Dermis blood vessel endothelial cell (primary cell): ENCODE data around the gene MECR. TPM values are rescaled to one million over a fixed set of nuclear protein-coding genes. Genes with fewer than 3 reads are reported as not detected.

Experiments
- DNase-seq: peaks from one replicate; pipeline ENCODE4 v3.0.0; 2010
- total RNA-seq: library from RNA; depleted of rRNA; stranded (reverse); fragments of >200 nt; gene quantifications from 2 replicates; pipeline ENCODE4 v1.2.3, GENCODE V29; 2014

MECR gene
- total RNA-seq, 1 donor from 2014 or later, result 10.6 TPM

DNA sequence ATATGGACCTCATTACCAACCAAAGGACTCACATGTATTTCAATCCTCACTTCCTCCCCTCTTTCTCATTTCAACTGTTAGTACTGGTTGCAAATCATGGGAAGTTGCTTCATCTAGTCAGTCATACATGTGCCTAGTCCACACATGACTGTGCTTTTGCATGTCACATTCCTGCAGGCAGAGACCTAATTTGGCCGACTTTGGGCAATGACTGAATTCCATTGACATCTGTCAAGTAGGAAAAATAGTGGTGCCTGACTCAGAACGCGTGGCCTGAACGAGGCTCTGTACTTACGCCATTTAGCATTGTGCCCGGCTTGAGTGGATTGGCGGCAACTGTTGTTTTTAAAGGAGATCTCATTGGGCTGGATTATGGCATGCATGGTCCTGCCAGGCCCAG lies 23.6 kb upstream of the MECR start:
- no peak for DNase-seq

DNA sequence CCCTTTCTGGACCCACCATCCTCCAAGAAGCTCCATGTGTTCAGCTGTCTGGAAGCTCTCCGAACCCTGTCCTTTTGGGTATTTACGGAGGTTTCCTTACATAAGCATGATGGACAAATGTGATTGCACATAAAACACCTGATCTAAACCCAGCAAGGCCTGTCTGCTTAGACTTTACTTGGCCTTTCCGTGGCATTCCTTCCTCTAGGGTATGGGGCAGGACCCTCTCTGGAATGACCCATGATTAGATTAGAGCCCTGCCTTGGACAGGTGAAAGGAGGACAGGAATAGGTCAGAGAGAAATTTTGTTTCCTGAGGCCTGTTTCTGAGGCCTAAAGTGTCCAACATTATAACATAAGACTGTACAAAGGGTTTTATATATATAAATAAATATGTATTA lies 22.4 kb upstream of the MECR start:
- DNase-seq, result no peak

DNA sequence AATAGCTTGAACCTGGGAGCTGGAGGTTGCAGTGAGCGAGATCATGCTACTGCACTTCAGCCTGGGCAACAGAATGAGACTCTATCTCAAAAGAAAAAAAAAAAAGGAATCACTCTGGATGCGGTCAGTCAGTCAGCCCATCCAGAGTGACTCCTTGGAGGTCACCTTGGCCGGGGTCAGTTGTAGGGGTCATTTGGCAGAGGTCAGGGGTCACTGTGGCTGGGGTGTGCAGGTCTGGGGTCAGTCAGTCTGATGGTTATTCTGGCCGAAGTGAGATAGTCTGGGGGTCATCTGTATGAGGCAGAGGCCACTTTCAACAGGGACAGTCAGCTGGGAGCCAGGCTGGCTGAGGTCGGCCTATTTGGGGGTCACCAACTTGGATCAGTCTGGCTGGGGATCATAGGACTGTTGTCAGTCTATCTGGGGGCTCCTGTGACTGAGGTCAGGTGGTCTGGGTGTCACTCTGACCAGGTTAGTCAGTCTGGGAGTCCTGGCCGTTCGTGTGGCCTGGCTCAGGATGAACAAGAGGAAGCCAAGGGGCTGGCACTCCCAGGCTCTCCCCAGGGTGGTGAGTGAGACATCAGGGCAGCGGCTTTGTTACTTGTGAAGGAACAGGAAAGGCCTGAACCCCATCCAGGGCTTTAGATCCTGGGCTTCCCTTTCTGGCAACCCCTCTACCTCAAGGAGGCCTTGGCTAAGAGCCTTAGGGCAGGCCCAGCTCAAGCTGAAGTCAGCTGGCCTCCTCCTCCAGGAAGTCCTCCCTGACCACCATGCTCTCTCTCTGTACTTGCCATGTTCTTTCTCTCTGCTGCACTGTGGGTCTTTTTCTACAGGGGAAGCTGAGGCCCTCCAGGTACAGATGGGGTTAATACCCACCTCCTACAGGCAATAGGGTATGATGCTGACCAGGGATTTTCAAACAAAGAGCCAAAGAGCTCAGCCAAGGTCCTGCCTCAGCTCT lies 20.7 kb upstream of the MECR start:
- DNase-seq, result no peak

DNA sequence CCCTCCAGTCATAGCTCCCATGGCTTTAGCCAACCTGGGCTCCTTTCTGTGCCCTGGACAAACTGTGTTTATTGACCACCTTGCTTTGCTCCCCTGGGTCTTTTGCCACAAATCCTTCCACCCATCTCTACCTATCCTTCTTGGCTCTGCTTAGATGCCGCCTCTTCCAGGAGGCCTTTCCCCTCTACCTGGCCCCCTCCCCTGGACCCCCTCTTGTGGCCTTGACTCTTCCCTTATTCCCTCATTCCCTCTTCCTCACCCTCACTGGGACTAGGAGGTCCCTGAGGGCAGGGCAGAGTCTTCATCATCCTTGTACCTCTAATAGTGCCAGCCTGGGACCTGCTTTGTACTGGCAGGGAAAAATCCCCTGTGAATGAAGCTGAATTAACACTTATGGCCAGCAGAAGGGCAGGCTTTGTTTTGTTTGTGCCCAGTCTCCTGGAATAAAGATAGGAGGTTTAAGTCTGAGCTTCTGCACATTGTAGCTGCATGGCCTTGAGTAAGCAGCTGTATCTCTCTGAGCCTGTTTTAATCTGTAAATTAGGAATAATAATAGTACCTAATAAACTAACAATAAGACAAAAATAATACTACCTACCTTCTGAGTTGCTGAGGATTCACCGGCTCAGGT lies 19.3 kb upstream of the MECR start:
- DNase-seq, result no peak

DNA sequence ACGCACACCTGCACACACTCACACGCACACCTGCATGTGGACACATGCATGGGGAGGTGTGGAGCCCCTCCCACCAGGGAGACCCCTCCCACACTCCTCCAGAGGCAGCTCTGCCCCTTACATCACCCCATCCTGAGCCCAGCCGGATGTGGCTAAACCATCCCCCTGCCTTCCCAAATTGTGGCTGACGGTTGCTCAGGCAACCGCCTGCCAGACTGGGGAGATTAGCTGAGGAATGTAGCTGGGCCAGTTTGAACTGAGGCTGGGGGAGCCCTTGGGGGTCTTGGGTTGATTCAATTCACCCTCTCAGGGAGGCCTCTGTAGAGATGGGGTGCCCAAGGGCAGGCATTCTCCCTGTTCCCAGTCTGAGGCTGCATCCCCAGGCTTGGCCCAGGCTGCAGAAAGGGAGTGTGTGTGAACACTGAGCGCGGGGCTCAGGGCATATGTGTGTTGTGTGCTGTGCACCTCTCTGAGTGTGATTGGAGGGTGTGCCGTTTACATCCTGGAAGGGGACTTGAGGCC lies 18.5 kb upstream of the MECR start:
- DNase-seq, result no peak

DNA sequence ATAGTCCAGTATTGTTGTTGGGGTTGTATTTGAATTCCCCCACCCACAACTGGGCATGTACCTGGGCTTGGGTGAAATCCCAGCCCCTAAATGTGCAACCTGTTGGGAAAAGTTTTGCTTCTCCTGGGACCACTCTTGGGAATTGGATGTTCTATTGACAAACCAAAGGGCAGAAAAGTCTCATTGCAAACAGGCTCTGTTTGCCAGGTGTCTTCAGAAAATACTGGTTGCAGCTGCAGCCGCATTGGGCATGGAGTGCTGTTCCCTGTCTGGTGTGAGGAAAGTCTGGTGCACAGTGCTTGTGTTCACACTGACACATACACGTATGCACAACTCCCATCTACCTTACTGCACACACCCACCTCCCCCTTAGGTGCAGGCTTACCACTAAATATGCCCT lies 17.7 kb upstream of the MECR start:
- no peak for DNase-seq

DNA sequence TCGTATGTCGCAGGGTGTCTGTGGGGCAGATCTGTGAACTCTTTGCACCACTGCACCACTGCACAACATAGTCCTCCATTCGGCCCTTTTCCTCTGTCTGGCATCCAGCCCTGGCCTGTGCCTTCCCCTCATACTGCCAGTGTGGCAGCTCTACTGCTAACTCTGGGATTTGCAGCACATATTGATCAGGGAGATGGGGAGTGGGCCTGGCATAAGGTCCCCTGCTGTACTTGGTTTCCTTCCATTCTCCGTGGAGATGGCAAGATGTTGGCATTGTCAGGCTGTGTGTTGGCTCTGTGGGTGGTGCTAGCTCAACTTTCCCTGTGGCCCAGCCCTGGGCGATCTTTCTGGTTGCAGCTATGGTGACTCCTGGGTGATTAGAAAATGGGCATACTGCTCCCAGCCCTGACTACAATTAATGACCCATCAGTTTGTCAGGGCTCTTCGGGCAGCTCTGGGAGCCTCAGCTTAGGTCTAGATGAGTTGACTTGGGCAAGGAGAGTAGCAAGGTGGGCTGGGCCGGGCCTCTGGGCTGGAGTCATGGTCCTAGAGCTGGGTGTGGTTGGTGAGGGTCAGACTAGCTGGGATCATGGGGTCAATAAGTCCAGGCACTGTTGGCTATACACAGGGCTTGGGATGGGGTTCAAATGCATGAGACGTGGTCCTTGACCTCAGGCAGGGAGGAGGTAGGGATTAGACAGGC lies 17.0 kb upstream of the MECR start:
- no peak for DNase-seq

DNA sequence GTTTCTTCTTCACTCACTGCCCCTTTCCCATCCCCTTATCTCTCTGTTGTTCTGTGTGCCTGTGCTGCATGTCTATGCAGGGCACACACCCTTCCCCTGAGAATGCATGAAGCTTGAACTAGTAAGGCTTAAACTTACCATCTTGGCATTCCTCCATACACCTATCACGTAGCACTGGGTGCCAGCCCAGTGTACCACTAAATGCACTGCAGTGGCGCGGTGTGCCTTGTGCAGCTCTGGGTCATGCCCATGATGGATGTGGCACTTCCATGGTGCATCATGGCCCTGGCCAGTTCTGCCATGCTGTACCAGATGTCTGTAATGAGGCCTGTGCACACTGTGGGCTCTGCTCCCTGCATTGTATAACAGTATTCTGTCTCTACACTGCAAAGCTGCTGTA lies 16.3 kb upstream of the MECR start:
- DNase-seq, result no peak

DNA sequence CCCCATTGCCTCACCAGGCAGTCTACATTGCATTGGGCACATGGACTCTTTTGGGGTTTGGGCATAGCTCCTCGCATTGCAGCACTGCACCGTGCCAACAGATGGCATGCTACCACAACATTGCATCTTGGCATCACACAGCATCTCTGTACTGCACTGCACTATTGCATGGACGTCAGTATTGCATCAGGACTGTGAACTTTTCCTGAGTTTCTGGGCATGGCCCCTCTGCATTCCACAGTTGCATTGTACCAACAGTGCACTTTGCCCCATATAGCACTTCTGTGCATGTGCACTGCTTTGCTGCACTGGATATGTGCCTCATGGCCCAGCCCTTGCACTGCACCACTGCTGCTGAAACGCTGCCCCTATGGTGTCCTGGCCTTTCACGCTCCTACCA lies 15.1 kb upstream of the MECR start:
- peak; percentile 51 for DNase-seq

DNA sequence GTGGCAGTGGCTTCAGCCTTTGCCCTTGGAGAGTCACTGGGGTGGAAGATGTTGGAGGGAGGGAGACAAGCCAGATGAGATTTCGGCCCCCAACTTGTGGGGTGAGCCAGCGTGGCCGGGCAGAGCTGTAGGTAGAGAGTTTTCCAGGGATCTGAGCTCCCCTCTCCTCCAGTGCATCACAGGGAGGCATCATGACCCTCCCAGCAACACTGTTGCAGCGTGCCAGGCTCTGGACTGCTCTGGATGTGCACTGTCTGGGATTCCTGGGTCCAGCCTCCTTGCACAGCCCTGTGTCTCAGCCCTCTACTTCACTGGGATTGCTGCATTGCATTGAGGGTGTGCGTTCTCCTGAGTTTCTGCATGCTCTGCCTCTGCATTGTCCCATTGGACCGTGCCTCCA lies 14.5 kb upstream of the MECR start:
- no peak for DNase-seq

DNA sequence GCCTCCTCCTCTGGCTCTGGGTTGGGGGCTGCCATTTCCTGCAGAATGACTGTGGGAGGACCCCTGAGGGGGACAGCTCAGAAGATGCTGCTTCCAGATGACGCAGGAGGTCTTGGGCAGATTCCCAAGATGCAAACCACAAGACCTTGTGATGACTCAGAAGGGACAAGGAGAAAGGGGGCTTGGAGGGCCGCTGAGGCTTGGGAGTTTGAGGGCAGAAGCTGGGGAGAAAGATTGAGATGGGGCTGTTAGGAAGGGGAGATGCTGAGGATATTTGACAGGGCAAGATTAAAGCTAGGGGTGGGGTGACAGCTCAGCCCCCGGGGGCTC lies 13.1 kb upstream of the MECR start:
- DNase-seq, result no peak

DNA sequence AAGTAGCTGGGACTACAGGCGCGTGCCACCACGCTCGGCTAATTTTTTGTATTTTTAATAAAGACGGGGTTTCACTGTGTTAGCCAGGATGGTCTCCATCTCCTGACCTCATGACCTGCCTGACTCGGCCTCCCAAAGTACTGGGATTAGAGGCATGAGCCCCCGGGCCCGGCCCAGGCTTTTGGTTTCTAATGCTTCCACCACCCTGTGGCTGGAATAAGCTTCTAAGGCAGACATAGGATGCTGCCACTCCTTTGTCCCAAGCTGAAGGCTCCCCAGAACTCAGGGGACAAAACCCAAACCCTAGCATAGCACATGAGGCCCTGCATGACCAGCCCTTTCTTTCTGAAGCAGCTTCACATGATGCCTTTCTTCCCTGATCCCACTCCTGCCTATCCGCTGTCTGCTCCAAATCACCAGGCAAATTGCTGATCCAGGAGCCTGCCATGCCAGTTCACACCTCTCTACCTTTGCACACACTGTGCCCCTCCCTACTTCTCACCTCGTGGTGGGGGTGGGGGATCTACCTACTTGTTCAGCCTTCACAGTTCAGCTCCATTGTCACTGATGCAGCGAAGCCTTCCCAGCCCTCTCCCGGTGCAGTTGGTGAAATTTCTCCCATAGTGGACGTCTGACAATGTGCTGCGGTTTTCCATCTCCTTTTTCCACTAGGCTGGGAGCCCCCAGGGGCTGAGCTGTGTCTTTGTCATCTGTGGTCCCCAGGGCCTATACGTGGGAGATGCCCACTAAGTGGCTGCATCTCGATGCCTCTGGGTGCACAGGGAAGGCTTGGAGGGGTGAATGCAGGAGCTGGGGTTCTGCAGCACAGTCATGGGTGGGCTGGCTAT lies 12.5 kb upstream of the MECR start:
- no peak for DNase-seq

DNA sequence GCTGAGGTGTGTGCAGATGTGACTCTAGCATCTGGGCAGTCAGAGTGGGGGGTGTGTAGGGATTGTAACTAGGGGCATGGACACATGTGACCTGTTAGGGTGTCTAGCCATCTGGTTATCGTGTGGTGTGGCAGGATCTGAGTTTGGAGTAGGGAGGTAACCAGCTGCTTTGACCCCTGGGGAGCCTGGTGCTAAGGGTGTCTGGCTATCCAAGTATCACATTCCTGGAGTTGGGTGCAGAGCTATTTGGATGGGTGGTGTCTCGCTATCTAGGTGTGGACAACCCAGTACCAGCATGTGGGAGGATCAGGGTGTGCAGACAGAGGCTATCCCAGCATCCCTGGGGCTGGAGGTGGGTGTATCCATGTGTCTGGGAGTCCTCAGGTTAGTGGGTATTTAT lies 10.3 kb upstream of the MECR start:
- DNase-seq, result no peak

DNA sequence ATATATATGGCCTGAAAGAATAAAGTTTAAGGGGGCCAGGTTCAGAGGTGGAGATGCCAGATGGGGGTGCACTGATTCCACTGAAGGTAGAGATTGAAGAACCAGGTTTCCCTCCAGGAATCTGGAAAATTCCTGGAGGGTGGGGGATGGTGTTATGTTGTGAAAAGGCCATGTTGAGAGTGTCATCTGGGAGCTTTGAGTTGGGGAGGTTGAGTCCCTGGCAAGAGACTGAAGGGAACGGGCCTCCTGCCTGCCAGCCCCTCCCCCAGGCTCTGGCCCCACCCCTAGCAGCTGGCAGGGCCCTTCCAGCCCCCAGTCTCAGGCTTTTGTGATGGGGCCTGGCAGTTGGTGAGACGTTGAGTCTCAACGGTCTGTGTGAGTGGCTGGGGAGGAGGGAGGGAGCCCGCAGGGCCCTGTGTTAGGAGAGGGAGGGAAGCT lies 9.7 kb upstream of the MECR start:
- peak; percentile 20 for DNase-seq

DNA sequence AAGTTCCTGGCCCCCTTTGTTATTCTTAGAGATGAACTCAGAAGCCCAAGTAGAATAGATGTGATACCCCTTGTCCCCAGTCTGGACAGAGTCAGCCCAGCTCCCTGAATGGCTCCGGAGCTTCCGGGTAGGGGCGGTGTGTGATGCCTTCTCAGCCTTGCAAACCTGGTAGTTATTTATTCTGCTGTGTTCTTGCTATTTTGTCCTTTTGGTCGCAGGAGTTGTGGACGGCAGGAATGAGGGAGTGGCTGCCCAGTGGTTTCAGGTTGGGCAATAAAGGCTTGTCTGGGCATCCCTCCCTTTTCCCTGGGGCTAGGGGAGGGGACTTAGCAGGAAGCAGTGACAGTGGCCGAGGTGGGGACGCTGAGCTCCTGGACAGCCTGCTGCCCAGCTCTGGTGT lies 8.4 kb upstream of the MECR start:
- no peak for DNase-seq

DNA sequence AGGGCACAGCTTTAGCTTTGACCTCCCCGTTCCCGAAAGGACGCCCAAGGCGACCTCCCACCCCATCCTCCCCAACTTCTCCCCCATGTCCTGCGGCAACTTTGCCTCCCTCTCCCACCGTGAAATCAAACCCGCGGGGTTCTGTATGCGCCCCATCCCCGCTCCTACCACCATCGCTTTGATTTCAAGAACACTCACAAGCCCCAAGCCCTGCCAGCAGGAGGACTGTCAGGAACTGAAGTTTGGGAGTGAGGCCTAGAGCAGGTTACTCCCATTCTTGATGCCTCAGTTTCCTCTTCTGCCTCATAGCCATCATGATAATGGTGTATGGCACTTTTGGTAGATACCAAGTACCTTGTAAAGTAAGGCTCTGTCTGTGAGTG lies 7.9 kb upstream of the MECR start:
- no peak for DNase-seq

DNA sequence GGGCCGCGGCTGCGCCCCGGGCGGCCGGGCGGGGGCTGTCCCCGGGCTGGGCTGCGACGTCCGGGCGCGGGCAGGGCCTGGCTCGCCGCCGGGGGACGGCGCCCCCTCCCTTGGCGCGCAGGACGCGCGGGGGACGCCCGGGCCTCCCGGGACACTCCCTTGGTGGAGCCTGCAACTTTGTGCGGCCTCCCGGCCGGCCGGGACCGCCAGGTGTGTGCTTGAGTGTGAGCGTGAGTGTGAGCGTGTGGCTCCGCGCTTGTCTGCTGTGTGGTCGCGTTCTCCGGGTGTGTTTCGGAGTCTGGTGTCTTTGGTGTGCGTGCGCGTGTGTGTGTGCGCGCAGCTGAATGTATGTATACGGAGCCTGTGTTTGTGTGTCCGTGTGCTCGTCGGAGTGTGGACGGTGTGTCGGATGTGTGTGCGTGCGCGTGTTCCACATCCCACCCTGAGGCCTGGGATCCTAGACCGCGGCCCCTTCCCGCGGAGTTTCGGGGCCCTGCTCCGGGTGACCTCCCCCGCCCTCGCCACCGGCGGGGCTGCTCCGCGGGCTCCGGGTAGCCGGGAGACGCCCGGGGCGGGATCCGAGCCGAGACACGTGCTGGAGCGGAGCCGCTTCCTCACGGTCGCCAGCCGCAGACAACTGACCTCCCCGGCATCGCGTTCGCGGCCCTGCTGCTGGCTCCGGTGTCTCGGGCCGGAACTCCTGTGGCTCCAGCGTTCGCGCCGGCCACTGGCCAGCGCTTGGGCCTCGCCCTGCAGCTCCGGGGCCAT lies 7.3 kb upstream of the MECR start:
- peak; percentile 30 for DNase-seq

DNA sequence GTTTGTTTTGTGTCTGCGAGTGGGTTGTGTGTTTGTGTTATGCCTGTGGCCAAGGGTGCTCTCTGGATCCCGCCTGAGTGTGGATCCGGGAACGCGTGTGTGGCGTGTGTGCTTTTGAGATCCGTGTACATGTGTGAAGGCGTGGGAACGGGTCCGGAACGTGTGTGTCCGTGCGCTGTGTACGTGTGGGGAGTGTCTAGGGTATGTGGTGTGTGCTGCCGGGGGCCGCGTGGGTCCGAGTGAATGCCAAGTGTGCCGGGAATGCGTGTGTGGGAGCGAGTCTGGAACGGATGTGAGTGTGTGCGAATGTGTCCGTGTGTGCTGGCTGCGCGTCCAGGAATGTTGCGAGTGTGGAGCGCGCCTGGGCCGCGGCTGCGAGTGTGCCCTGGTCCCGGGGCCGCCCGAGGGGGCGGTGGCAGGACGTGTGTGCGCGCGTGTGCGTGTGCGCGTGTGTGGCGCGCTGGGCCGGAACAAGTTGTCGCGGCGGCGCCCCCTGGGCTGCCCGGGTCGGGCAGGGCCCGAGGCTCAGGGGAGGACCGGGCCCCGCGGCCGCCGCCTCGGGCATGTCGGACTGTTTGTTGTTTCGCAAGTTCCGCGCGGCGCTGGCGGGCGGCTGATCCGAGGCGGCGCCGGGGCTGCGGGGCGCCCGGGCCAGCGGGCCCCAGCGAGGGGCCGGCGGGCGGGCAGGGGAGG lies 6.5 kb upstream of the MECR start:
- DNase-seq, result peak; percentile 39

DNA sequence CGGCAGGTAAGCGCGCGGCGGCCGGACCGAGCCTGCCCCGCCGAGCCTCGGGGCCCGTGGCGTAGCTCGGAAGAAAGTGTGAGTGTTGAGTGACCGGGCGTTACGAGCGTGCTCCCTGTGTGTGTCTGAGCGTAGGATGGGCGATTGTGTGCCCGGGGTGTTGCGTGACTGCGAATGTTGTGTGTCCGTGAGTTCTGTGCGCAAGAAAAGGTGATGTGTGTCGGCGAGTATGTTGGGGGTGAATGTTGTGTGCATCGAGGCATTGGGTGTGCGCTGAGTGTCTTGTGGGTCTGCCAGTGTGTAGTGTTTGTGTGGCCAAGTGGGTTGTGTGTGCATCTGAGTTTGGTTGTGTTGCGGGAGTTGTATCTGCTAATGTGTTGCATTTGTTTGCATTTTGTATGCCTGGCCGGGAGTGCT lies 6.0 kb upstream of the MECR start:
- DNase-seq, result peak; percentile 33

DNA sequence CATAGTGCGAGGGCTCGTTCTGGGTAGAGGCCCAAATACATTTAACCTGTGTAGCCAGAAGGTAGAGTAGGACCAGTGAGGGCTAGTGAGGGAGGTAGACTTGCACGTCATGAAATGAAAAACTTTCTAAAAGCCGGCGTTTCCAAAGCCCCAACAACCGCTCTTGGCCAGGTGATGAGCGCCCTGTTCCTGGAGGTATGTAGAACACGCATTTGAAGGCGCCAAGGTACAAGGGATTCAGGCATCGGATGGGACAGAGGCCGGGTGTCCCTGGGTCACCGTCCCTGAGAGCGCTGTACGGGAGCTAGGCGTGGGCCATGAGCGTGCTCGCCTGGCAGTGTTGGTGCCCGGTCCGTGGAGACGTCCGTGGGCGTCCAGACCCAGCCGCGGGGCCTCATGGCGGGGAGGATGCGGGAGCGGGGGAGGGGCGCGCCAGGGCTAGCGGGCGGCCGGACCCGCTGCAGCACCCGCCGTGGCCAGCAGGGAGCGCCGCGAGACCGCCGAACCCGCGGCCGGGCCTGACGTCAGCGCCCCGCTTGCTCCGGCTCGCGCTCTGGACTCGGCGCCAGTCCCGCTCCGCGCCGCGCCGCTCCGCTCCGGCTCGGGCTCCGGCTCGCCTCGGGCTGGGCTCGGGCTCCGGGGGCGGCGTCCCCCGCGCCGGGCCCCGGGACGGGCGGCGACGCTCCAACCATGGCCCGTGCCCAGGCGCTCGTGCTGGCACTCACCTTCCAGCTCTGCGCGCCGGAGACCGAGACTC lies 5.4 kb upstream of the MECR start, which contains the start of gene PTPRU:
Gene PTPRU, plus strand, starts transcription at position 568 of the 757 bp plus-strand sequence. Its CDS starts 123 bp downstream, at position 691.
- DNase-seq, result peak; percentile 76
